OCI-LY7 (cell line): Measurements from ENCODE around the gene SPIRE2. TPM values are rescaled to one million over a fixed set of nuclear protein-coding genes. Genes with fewer than 3 reads are reported as not detected.
"Not testable (repeated sequence)": the region's sequence is repeated elsewhere in the genome, so short reads cannot be mapped to it uniquely, and the experiment has no call there.

Experiments
- BruUV-seq: library from RNA; stranded (reverse); fragments of 400-500 nt; replicated peaks from 2 replicates; lab custom pipeline; 2021; lab: Mats Ljungman, UMichigan
- CTCF ChIA-PET: fragments of 300-600 bp; sonication (Branson Sonifier 250); formaldehyde crosslinking; loops from one replicate; lab custom pipeline; 2022; ENCODE audit warnings: antibody characterized with exemption; ENCODE audit not compliant: unreplicated experiment; lab: Charles Lee
- POLR2A ChIA-PET: fragments of 300-600 bp; sonication (Branson Sonifier 250); formaldehyde crosslinking; loops from one replicate; lab custom pipeline; 2022; ENCODE audit warnings: antibody characterized with exemption; lab: Charles Lee
- DNase-seq: peaks from one replicate; pipeline ENCODE4 v3.0.0-alpha.2; 2015; ENCODE audit warnings: low spot score
- H2AFZ ChIP-seq: fragments of 200-600 bp; sonication (generic), shearing (Covaris generic); 2 replicates; pipeline ENCODE4 v1.6.1; 2014; ENCODE audit warnings: mild to moderate bottlenecking, antibody characterized with exemption, low read length, moderate library complexity
- H3K27ac ChIP-seq: fragments of 200-600 bp; sonication (generic); 2 replicates; pipeline ENCODE4 v1.5.1; 2014; ENCODE audit warnings: mixed run types, low read depth, mild to moderate bottlenecking, moderate library complexity, low read length, inconsistent platforms; ENCODE audit not compliant: poor library complexity, severe bottlenecking
- H3K36me3 ChIP-seq: fragments of 200-600 bp; sonication (generic); 2 replicates; pipeline ENCODE4 v1.6.1; 2014; ENCODE audit warnings: mild to moderate bottlenecking, antibody characterized with exemption, low read length, moderate library complexity, mixed read lengths; ENCODE audit not compliant: insufficient read depth
- H3K4me1 ChIP-seq: fragments of 200-600 bp; sonication (generic); 2 replicates; pipeline ENCODE4 v1.5.1; 2014; ENCODE audit warnings: mild to moderate bottlenecking, low read length; ENCODE audit not compliant: insufficient read depth, poor library complexity, severe bottlenecking
- H3K4me2 ChIP-seq: fragments of 200-600 bp; sonication (generic); 2 replicates; pipeline ENCODE4 v1.6.1; 2014; ENCODE audit warnings: mild to moderate bottlenecking, low read length
- H3K4me3 ChIP-seq: fragments of 200-600 bp; sonication (generic); 2 replicates; pipeline ENCODE4 v1.5.1; 2014; ENCODE audit warnings: mild to moderate bottlenecking, low read depth, low read length; ENCODE audit not compliant: poor library complexity, severe bottlenecking
- H3K79me2 ChIP-seq: fragments of 200-600 bp; sonication (generic); 2 replicates; pipeline ENCODE4 v1.6.1; 2016; ENCODE audit warnings: low read depth, mild to moderate bottlenecking, low read length, moderate library complexity, mixed read lengths; ENCODE audit not compliant: insufficient read depth
- H3K9me2 ChIP-seq: fragments of 200-600 bp; sonication (generic); 2 replicates; pipeline ENCODE4 v1.6.1; 2016; ENCODE audit warnings: mild to moderate bottlenecking, low read length, mixed read lengths; ENCODE audit not compliant: insufficient read depth
- H3K9me3 ChIP-seq: fragments of 200-600 bp; sonication (generic); 2 replicates; pipeline ENCODE4 v1.6.1; 2014; ENCODE audit warnings: mild to moderate bottlenecking, mixed run types, low read length, mixed read lengths
- H4K20me1 ChIP-seq: fragments of 200-600 bp; sonication (generic); 2 replicates; pipeline ENCODE4 v1.6.1; 2014; ENCODE audit warnings: mild to moderate bottlenecking, antibody characterized with exemption, low read length, moderate library complexity, mixed read lengths; ENCODE audit not compliant: insufficient read depth
- EZH2phosphoT487 ChIP-seq: fragments of 200-600 bp; sonication (generic); IDR thresholded peaks from 2 replicates; pipeline ENCODE4 v1.6.1; 2018; ENCODE audit warnings: low read depth, borderline replicate concordance, mild to moderate bottlenecking, mixed run types, antibody characterized with exemption, low read length, moderate library complexity, mixed read lengths
- intact Hi-C: fragments of 100-400 bp; cut with micrococcal nuclease; formaldehyde crosslinking; loops from one replicate; pipeline ENCODE4 v1.10.0; 2022; ENCODE audit not compliant: unreplicated experiment
- total RNA-seq, 2 experiments: library from RNA; depleted of rRNA in 1 of 2; stranded (reverse); fragments of >200 nt in 1 of 2; shearing (Covaris generic) in 1 of 2; gene quantifications; 2 replicates each; pipeline ENCODE4 v1.2.3, GENCODE V29; 2014 to 2022
- TF ChIP-seq, protein P1 (sequence below): fragments of 200-600 bp; sonication (generic); conservative IDR thresholded peaks from 2 replicates; pipeline ENCODE4 v1.5.1; 2014; ENCODE audit warnings: mild to moderate bottlenecking, antibody characterized with exemption, low read length, moderate library complexity, mixed read lengths

Gene SPIRE2
- total RNA-seq, 2 experiments from 2014 or later: 7.1 to 48.5 TPM

- no peak for DNase-seq
- Histone ChIP-seq H3K27ac (no peak overlapping the region), H3K4me1 (peaks cover 34% of the 10 kb centered on the region), H3K4me2 (peak overlapping the region; percentile 44; the same call in 1 of the 2 replicates), H3K4me3 (no peak overlapping the region), H2AFZ (no peak overlapping the region), H4K20me1 (no peaks in the 10 kb centered on the region), H3K9me3 (no peaks in the 10 kb centered on the region), H3K79me2 (peaks cover 4% of the 10 kb centered on the region; the same call in 1 of the 2 replicates), H3K36me3 (no peaks in the 10 kb centered on the region), H3K9me2 (no peaks in the 10 kb centered on the region)
- CTCF ChIA-PET: no interaction called here
- no TSS peak for BruUV-seq
- intact Hi-C loops: no loop called here
- POLR2A ChIA-PET: interaction anchor here (0.7 to 1.1 kb wide), 2 partner anchors 15 to 1149 kb away, joined by 3 read pairs; no protein-coding TSS in a partner anchor
- TF ChIP-seq EZH2phosphoT487: no peak
- TF ChIP-seq, protein P1, sequence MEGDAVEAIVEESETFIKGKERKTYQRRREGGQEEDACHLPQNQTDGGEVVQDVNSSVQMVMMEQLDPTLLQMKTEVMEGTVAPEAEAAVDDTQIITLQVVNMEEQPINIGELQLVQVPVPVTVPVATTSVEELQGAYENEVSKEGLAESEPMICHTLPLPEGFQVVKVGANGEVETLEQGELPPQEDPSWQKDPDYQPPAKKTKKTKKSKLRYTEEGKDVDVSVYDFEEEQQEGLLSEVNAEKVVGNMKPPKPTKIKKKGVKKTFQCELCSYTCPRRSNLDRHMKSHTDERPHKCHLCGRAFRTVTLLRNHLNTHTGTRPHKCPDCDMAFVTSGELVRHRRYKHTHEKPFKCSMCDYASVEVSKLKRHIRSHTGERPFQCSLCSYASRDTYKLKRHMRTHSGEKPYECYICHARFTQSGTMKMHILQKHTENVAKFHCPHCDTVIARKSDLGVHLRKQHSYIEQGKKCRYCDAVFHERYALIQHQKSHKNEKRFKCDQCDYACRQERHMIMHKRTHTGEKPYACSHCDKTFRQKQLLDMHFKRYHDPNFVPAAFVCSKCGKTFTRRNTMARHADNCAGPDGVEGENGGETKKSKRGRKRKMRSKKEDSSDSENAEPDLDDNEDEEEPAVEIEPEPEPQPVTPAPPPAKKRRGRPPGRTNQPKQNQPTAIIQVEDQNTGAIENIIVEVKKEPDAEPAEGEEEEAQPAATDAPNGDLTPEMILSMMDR: no peak
These were observed 5.0 kb upstream of the SPIRE2 start for GRCh38 chr16:89823087-89823823.

GRCh38 chr16:89823824-89824148, 4.5 kb upstream of the SPIRE2 start:
- H3K9me3 ChIP-seq, H3K4me2 ChIP-seq, CTCF ChIA-PET, DNase-seq, H3K36me3 ChIP-seq, H2AFZ ChIP-seq, H3K27ac ChIP-seq, H3K4me3 ChIP-seq, BruUV-seq, intact Hi-C loops, H4K20me1 ChIP-seq, H3K9me2 ChIP-seq, H3K79me2 ChIP-seq: not testable (repeated sequence)
- H3K4me1 ChIP-seq: peaks cover 29% of the 10 kb centered on the region
- POLR2A ChIA-PET: interaction anchor here (0.7 to 1.1 kb wide), 2 partner anchors 14 to 1150 kb away, joined by 3 read pairs; no protein-coding TSS in a partner anchor

- no peak overlapping the region for H2AFZ ChIP-seq
- H3K79me2 ChIP-seq: no peaks in the 10 kb centered on the region
- intact Hi-C loops: no loop called here
- peaks cover 14% of the 10 kb centered on the region for H3K4me1 ChIP-seq
- no peaks in the 10 kb centered on the region for H3K36me3 ChIP-seq
- no TSS peak for BruUV-seq
- CTCF ChIA-PET: interaction anchor here (0.5 kb wide), 1 partner anchor 17 kb away, joined by 3 read pairs; no protein-coding TSS in a partner anchor
- H4K20me1 ChIP-seq: no peaks in the 10 kb centered on the region
- TF ChIP-seq, protein P1: no peak
- TF ChIP-seq EZH2phosphoT487: no peak
- POLR2A ChIA-PET: no interaction called here
- H3K27ac ChIP-seq: no peak overlapping the region
- H3K9me2 ChIP-seq: no peaks in the 10 kb centered on the region
- no peaks in the 10 kb centered on the region for H3K9me3 ChIP-seq
- no peak overlapping the region for H3K4me3 ChIP-seq
- no peak overlapping the region for H3K4me2 ChIP-seq
- no peak for DNase-seq
These were observed 1.5 kb upstream of the SPIRE2 start for GRCh38 chr16:89826531-89827382.
